GM18868 (cell line): ENCODE results near the gene TBPL1.

Experiments
- ATAC-seq: cut with Tn5 transposase; IDR thresholded peaks from one replicate; pipeline ENCODE4 v1.9.1; 2021; ENCODE audit warnings: mild to moderate bottlenecking, moderate library complexity; ENCODE audit not compliant: unreplicated experiment

Gene TBPL1

DNA sequence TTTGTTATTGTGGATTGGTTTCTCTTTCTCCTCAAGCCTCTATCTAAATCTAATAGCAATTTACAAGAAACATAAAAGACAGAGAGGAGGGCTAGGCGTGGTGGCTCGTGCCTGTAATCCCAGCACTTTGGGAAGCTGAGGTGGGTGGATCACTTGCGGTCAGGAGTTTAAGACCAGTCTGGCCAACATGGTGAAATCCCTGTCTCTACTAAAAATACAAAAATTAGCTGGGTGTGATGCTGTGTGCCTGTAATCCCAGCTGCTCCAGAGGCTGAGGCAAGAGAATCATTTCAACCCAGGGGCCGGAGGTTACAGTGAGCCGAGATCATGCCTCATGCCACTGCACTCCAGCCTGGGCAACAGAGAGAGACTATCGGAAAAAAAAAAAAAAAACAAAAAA is 52.8 kb downstream of the TBPL1 start:
- ATAC-seq, result no peak

DNA sequence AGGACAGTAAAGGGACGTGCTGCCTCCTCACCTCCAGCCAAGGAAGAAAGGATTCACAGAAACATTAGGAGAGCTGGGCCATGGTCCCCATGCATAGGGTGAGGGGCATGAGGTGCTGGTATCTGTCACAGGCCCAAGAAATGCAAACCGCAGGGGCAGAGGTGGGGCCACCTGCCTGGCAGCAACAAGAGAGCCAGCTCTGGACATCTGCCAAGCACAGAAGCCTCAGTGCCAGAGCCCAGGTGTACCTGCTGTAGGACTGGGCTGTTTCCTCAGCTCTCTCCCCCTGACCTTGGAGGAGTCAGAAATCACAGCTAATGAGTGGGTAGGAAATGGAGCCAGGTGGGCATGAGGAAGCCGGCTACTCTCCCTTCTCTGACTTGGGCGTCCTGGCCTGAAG is 54.1 kb downstream of the TBPL1 start:
- ATAC-seq, result no peak

DNA sequence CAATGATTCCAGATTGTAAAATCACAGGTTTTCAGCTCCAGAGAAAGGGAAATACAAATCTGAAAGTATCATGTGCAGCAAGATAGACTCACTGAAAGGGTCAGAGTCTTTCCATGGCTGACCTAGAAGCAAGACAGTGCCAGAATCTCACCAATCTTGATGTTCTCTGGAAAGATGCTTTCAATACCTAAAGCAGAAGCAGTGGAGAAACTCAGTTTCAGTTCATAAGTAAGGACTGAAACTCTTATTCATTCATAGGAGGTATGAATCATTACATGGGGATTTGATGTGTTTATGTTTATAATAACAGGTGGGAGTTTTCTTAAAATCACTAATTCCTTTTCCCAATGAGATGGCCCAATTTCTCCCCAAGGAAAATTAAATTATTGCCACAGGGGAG is 56.9 kb downstream of the TBPL1 start:
- ATAC-seq, result no peak

DNA sequence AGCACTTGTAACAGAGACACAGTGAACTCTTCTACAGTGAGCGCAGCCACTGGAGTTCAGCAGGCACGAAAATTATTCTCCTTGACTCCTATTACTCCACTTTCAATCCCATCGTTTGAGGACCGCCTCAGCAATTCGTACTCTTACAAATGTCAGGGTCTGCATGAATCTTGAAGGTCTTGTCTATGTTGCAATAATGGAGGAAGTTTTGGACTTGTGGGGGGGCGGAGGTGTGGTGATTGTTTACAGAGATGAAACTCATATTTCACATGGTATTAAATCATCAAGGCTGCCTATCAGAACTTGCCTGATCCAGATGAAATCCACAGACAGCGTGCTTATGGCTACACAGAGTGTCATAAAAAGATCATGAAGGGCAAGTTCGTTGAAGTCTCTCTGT is 57.4 kb downstream of the TBPL1 start:
- ATAC-seq, result no peak

DNA sequence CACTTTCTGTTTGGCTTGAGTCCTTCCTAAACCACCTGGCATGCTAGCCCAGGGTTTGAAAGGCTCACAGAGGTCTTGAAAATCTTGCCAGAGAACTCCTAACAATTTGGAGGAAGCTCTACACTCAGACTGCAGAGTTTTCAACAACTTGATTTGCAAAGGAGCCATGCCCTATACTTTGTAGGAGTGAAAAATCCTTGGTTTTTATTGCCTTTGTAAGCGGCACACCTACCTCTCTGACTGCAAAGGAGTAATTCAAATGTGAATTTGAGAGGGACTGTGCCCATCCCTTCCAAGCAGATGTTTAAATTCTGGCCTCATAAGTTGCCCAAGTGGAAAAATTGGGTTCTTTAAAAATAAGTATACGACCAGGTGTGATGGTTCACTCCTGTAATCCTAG is 58.0 kb downstream of the TBPL1 start:
- ATAC-seq, result no peak

DNA sequence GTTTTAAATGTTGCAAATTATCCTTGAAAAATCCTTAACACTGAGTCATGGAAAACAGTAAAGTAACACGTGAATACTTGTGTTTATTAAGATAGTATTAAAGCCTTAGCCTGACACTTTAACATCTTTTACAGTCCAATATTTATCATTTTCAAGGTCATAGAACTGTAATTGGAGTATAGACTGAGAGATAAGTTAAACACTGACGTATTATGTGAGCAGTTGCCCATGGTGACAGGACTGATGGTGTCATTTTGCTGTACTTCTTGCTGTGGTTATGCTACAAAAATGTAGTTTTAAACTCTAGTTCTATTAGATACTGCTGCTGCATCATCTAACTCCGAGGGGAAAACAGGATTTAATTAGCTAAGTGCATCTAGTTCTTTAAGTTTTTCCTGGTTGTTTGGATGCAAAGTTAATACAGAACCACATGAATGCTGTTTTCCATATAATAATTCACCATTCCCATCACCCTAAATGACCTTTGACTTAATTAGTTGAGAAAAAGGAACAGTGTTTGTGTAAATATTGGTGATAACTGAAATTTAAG is 61.6 kb downstream of the TBPL1 start:
- ATAC-seq, result no peak

DNA sequence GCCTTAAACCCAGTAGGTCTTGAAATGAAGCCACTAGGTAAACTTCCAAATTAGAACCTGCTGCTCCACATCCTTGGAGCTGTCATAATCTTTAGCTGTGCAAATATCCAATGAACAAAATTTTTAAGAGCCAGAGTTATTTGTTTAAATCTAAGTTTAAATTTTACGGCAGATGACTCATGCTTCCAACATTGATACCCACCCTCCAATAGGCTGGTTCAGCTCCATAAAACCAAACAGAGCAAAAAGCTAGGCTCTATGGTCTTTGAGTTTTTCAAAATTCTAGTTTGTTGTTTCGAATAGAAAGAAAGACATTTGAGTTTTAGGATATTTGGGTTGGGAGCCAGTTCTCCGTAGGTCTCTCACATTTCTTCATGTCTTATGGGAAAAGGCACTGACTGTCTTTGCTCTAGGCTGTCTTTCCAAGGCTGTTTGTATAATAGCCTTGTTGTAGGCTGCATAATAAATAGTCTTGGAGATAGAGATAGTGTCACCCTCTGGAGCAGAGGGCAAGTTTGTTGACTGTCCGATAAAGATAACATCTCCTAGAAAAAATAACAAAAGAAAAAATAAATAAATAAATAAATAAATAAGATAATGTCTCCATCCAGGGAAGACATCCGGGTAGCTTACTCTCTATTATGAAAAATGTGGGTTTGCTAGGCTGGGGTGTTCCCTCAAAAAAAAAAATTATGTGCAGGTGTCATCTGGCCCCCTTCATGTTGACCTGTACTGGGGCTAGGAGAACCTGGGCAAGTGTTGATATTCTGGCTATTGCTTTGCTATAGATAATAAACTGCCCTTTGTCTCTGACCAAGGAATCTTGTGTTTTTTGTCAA is 62.9 kb downstream of the TBPL1 start:
- no peak for ATAC-seq

DNA sequence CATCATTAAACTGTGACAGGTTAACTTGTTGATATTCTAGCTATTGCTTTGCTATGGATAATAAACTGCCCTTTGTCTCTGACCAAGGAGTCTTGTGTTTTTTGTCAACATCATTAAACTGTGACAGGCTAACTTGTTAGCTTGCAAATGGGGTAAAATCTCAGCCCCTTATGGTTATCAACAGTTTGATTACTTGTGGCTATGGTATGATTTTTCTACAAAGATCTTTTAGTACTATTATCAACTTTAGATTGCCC is 63.5 kb downstream of the TBPL1 start:
- no peak for ATAC-seq

DNA sequence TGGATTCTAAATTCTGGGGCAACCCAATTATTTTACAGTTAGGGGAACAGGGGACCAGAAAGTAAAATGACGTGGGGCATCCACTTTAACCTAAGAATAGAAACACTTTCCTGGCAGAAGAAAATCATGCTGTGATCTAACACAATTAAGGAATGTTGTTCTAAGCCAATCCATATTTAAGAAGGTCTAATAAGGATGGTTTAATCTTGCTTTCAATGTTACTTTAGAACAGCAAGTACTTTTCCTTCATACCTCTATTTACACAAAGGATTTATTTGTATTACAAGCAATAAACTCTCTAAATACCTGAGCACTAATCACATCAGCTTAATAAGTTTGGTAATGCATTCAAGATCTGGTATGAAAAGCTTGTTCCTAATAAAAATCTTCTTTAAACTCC is 67.0 kb downstream of the TBPL1 start:
- no peak for ATAC-seq

DNA sequence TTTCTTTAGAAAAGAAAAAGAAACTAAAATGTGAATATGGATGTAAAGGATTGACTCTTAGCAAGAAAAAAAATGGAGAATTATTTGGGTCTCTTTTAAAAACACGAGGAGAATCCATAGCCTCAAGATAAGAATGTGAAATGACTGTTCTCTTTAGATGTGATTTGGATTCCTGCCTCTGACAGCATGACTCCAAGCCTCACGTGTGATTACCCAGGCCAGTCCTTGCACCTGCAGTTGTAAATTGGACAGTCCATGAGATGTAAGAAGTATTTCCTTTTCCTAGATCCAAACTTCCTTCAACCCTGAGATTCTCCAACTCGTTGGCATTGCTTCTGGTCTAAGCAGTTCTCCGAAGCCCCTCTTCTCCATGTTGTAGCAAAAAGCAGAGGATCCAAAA is 67.5 kb downstream of the TBPL1 start:
- ATAC-seq, result no peak

DNA sequence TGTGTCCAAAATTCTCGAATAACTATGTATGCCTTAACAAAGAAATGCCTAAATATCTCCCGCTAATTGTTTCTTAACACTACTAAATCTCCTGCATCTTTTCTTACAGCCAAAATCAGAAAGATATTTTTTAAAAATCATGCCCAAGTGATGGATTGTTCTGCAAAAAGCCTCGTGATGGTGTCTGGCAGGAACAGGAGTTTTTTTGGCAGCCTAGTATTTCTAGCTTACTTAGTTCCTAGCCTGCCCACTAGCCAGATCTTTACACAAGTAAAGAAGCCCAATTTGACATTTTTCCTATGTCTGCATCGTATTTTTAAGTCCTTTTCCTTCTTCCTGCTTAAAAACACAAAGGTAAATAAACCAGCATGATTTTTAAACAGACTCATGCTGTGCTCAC is 67.9 kb downstream of the TBPL1 start:
- no peak for ATAC-seq

DNA sequence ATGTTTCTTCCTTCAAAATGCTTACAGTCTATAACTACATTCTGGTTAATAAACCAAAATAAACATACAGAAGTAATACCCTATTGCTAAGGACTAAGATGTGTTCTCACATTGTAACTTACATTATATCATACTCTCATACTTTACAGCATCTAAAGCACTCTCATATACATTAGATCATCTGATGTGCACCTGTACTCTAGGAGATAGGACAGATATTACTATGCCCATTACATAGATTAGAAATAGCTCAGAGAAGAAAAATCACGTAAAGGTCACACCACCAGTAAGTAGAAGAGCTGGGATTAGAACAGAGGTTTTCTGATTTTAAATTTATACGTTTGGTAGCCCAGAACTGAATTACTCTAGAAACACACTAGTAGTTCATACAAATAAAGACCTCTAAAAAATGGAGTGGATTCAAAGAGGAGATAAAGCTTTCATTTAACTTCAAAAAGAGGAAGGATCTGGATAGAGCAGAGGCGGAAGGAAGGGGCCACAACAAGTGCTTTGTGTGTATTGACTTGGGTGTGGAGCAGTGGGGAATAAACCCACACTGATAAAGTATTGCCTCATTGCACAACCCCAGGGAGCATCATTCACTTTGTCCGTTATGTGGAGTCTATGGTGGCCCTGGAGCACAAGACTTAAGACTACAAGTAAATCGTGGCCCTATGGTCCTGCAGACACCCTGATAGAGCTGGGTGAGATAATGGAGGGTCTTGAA is 68.5 kb downstream of the TBPL1 start:
- ATAC-seq, result peak; percentile 44

DNA sequence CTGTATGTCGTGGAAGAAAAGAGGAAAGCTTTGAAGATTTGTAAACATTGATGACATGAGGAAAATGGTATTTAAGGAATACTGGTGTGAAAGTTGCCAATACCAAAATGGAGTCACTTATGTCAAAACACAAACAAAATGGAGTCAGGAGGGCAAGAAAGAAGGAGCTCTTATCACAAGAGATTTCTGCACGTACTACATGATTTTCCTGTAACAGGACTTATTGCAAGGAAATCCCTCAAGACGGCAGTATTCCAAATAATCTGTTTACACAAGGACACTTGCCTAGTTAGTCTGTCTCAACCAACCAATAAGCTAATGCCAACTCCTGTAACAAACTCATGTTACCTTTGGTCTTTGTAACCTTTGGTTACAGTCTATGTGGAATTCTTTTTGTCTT is 69.6 kb downstream of the TBPL1 start:
- no peak for ATAC-seq

DNA sequence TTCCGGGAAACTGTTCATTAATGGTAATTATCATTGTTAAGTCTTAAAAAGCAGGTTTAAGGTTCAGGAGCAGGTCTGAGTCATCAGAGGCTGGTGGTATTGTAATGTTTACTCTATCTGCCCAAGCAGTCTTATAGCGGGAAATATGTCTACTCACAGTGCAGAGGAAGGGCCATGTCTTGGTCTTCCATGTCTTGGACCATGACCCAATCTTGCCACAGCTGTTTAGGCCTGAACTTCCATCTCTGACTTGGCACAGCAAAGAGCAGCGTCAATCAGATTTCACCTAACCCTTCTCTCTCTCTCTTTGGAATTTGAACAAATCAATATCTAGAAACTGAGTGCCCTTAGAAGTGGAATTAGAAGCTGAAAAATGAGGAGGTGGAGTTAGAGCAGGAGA is 73.6 kb downstream of the TBPL1 start:
- ATAC-seq, result no peak

DNA sequence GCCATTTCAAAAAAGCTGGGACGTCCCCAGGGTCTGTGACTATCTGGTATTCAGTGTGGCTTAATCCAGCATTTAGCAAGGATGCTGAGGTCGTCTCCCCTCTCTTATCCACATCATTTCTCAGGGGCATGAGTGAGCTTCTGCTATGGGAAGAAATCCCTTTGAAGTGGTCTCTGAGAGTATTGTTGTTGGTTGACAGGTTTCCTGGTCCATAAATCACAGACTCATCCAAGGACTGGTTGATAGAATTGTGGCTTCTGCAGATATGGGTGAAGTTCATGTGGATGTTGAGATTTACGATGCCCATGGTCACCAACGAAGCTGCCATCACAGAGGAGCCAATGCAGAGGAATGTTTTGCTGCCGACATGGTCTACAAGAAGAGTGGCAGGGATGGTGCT is 75.4 kb downstream of the TBPL1 start:
- no peak for ATAC-seq

DNA sequence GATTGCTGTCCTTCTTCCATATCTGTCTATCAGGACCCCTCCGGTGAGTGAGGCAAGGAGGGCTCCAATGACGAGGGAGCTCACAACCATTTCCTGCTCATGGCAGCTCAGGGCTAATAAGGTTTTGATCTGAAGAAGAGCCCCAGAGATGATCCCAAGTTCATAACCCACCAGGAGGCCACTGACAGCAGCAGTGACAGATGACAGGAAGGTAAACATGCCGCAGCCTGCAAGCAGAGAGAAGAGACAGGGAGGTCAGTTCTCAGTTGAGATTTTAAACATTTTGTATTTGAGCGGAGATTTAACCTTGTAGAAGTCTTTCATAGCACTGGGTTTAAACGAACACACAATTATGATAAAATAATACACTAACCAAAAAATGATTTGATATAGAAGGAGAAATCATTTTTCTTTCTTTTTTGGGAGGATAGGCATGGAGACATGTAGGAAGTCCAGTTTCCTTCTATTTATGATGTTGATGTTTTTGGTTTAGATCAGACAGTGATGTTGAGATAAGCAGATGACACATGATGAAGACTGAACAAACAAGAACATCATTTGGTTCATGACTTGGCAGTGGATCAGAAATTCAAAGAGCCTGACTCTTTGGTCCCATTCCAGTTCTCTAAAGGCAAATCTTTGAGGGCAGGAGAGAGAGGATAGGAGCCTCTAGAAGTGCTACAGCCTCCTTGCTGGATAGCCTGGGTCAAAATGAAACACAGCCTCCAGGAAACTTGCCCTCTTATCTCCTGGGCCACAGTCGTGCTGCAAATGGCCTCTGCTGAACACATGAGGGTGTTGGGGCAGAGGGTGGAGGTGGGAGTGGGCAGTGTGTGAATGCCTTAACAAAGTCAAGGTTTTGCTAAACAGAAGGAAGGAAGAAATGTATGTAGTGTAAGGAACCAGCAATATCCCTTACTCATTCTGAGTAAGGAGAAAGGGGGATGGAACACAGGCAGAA is 76.8 kb downstream of the TBPL1 start:
- no peak for ATAC-seq

DNA sequence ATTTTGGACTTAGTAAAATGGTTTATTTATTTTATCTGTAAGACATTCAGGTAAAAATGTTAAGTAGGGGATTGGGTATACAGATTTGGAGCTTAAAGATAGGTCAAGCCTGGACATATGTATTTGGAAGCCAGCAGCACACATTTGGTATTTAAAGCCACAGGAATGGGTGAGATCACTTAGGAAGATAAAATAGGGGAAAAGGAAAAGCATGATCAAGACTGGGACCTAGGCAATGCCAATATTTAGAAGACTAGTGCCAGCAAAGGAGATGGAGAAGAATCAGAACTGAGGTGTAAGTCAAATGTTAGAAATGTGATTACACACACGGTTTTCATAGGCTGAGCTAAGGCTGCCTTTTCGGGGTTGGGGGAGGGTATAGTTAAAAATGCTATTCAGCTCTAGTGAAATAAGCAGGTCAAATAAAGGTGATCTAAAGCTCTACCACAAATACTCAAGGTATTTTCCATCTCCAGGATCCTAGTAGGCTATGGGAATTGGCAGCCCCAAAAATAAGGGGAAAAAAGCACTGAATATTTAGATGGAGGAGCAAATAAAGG is 78.8 kb downstream of the TBPL1 start:
- ATAC-seq, result no peak

DNA sequence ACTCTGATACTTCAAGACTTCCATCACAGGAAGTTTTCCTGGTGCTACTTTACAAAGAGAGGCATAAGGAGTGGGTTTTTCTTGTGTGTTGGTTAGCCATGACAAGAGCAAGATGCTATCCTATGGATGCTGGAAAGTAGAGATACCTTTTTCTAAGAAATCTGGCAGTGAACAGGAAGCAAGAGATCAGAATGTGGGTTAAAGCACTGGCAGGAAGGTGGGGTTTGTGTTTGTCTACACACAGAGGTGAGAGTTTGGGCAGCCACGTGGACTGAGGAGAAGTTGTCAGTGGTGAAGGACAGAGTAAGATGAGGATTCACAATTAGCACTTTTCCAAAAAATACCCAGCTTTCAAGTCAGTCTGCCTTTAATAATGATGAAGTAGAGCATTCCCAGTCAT is 81.5 kb downstream of the TBPL1 start:
- no peak for ATAC-seq

DNA sequence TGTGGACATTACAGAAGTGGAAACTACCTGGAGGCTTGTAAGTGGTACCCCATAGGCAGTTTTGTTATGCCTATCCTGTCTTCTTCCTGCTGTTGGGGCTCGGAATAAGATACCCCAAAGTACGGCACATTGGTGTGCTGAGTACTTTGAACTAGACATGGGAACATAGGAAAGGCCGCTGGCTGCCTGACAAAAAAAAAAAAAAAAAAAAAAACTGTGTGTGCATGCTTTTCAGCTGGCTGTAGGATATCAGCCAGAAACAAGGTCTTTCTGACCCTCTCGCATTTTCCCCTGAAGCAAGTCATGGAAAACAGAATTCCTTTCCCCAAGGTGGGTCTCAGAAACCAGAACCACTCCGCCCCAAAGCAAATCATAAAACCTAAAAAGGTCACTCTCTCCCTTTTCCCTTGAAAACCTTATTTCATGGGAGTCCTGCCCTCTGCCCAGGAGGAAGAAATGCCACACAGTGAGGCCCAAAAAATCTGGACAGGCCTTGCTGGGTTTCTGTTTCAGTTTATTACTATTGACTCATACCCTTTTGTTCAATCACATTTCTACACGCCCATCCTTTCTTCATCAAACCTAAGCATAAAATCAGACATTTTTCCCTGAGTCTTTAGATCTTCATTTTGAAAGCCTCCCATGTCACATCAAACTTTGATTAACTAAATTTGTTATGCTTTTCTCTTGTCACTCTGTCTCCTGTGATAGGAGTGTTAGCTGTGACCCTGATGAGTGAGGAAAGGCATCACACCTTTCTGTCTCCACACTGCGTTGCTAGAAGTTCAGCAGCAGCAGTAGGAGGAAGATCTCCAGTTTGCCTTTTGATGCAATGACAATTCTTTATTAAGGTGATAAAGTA is 82.2 kb downstream of the TBPL1 start:
- peak; percentile 28 for ATAC-seq

DNA sequence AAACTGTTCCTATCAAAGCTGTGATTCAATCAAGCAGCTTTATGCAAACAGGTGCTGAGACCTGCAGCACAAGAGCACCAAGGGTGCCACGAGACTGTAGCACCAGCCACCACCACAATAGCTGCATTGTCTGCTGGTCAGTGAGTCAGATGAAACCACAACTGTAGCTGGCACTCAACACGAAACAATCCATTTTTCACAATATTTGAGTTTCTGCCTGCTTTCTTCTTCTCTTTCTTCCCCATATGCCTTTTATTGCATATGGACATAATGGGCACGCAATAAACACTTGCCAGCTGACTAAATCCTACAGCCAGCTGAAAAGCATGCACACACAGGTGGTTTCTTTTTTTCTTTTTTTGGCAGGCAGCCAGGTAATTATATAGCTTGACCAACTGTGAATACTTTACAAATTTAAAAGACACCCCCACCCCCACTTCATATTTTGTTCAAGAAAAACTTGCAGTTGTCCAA is 82.8 kb downstream of the TBPL1 start:
- peak; percentile 92 for ATAC-seq
